Measurements from ENCODE around the gene VPS72. TPM values are rescaled to one million over a fixed set of nuclear protein-coding genes. Genes with fewer than 3 reads are reported as not detected.
A peak's percentile ranks its signal among the peaks of the same experiment; 100 is the strongest.
"Not testable (repeated sequence)": the region's sequence is repeated elsewhere in the genome, so short reads cannot be mapped to it uniquely, and the experiment has no call there.

The VPS72 gene
- 10 to 100 TPM; 59.8 to 61.7 TPM for total RNA-seq

GRCh38 chr1:151189637-151190445 lies at the start of gene VPS72:
VPS72 (minus strand) TSS chr1:151190197; CDS start chr1:151190121, 76 bp downstream.
- Mint-ChIP-seq H3K4me3 (peak within 1 kb of the TSS; percentile 100), H3K27ac (peak within 1 kb of the TSS; percentile 99), H3K4me1 (ENCODE audit: low read depth) (peaks cover 28% of the 10 kb centered on the region), H3K9me3 (ENCODE audit: insufficient read depth) (no peaks in the 10 kb centered on the region), H3K27me3 (ENCODE audit: low read depth) (peaks cover 3% of the 10 kb centered on the region), H3K36me3 (ENCODE audit: low read depth) (peaks cover 15% of the 10 kb centered on the region)
- CTCF ChIA-PET: interaction anchor here (0.6 to 3.2 kb wide), 10 partner anchors 9 to 151 kb away, joined by 3 to 18 read pairs (median 5); partner anchors contain the start of genes TMOD4, TNFAIP8L2 and ZNF687
- ATAC-seq (peak; percentile 96), DNase-seq (peak; percentile 92)
- POLR2A ChIA-PET: interaction anchor here (0.6 to 2.2 kb wide), 29 partner anchors 9 to 213 kb away, joined by 3 to 13 read pairs (median 4); partner anchors contain the start of genes LYSMD1, PIP5K1A, PSMB4 and RFX5

GRCh38 chr1:151238467-151238739 lies 48.4 kb upstream of the VPS72 start:
- no peaks in the 10 kb centered on the region for H3K9me3 Mint-ChIP-seq (ENCODE audit: insufficient read depth)
- no peak overlapping the region for H3K27ac Mint-ChIP-seq
- H3K4me1 Mint-ChIP-seq (ENCODE audit: low read depth): no peaks in the 10 kb centered on the region
- H3K27me3 Mint-ChIP-seq (ENCODE audit: low read depth): no peaks in the 10 kb centered on the region
- POLR2A ChIA-PET: interaction anchor here (0.8 kb wide), 1 partner anchor 8 kb away, joined by 3 read pairs; no protein-coding TSS in a partner anchor
- DNase-seq (no peak), ATAC-seq (no peak)
- H3K36me3 Mint-ChIP-seq (ENCODE audit: low read depth): peaks cover 71% of the 10 kb centered on the region
- CTCF ChIA-PET: interaction anchor here (0.7 to 0.9 kb wide), 2 partner anchors 9 to 13 kb away, joined by 3 read pairs; no protein-coding TSS in a partner anchor
- H3K4me3 Mint-ChIP-seq: no peak overlapping the region

- H3K27ac Mint-ChIP-seq: peak overlapping the region; percentile 13
- no peak for ATAC-seq
- no peaks in the 10 kb centered on the region for H3K27me3 Mint-ChIP-seq (ENCODE audit: low read depth)
- no peak for DNase-seq
- no peaks in the 10 kb centered on the region for H3K9me3 Mint-ChIP-seq (ENCODE audit: insufficient read depth)
- ChIA-PET POLR2A (interaction anchor here (0.8 kb wide), 1 partner anchor 7 kb away, joined by 3 read pairs; no protein-coding TSS in a partner anchor), CTCF (interaction anchor here (0.6 to 0.9 kb wide), 3 partner anchors 8 to 17 kb away, joined by 3 read pairs; partner anchors contain the start of gene PSMD4)
- H3K4me3 Mint-ChIP-seq: no peak overlapping the region
- H3K4me1 Mint-ChIP-seq (ENCODE audit: low read depth): no peaks in the 10 kb centered on the region
- H3K36me3 Mint-ChIP-seq (ENCODE audit: low read depth): peaks cover 66% of the 10 kb centered on the region
Measured at GRCh38 chr1:151237678-151238466, 47.9 kb upstream of the VPS72 start.

GRCh38 chr1:151235235-151235634 lies 45.2 kb upstream of the VPS72 start:
- ChIA-PET POLR2A (no interaction called here), CTCF (interaction anchor here (1.3 to 2.0 kb wide), 3 partner anchors 13 to 135 kb away, joined by 3 to 8 read pairs (median 4); no protein-coding TSS in a partner anchor)
- Mint-ChIP-seq H3K9me3 (ENCODE audit: insufficient read depth) (no peaks in the 10 kb centered on the region), H3K4me3 (no peak overlapping the region), H3K4me1 (ENCODE audit: low read depth) (no peaks in the 10 kb centered on the region), H3K27me3 (ENCODE audit: low read depth) (no peaks in the 10 kb centered on the region), H3K27ac (no peak overlapping the region), H3K36me3 (ENCODE audit: low read depth) (peaks cover 64% of the 10 kb centered on the region)
- DNase-seq: no peak
- no peak for ATAC-seq

GRCh38 chr1:151222130-151222529 lies 32.1 kb upstream of the VPS72 start:
- DNase-seq (no peak), ATAC-seq (no peak)
- POLR2A ChIA-PET: no interaction called here
- peaks cover 28% of the 10 kb centered on the region for H3K36me3 Mint-ChIP-seq (ENCODE audit: low read depth)
- CTCF ChIA-PET: interaction anchor here (1.0 to 1.5 kb wide), 2 partner anchors 13 to 21 kb away, joined by 3 read pairs; no protein-coding TSS in a partner anchor
- H3K27me3 Mint-ChIP-seq (ENCODE audit: low read depth): no peaks in the 10 kb centered on the region
- no peak overlapping the region for H3K27ac Mint-ChIP-seq
- no peaks in the 10 kb centered on the region for H3K9me3 Mint-ChIP-seq (ENCODE audit: insufficient read depth)
- H3K4me3 Mint-ChIP-seq: no peak overlapping the region
- peaks cover 1% of the 10 kb centered on the region for H3K4me1 Mint-ChIP-seq (ENCODE audit: low read depth)

- H3K9me3 Mint-ChIP-seq (ENCODE audit: insufficient read depth): no peaks in the 10 kb centered on the region
- ChIA-PET POLR2A (no interaction called here), CTCF (interaction anchor here (1.0 to 1.5 kb wide), 2 partner anchors 14 to 21 kb away, joined by 3 read pairs; no protein-coding TSS in a partner anchor)
- peaks cover 3% of the 10 kb centered on the region for H3K4me1 Mint-ChIP-seq (ENCODE audit: low read depth)
- peaks cover 26% of the 10 kb centered on the region for H3K36me3 Mint-ChIP-seq (ENCODE audit: low read depth)
- DNase-seq: no peak
- H3K27me3 Mint-ChIP-seq (ENCODE audit: low read depth): no peaks in the 10 kb centered on the region
- ATAC-seq: no peak
- no peak overlapping the region for H3K27ac Mint-ChIP-seq
- H3K4me3 Mint-ChIP-seq: no peak overlapping the region
Measured at GRCh38 chr1:151221616-151222015, 31.6 kb upstream of the VPS72 start.

- H3K27ac Mint-ChIP-seq: no peak overlapping the region
- POLR2A ChIA-PET: no interaction called here
- H3K9me3 Mint-ChIP-seq (ENCODE audit: insufficient read depth): no peaks in the 10 kb centered on the region
- CTCF ChIA-PET: no interaction called here
- DNase-seq: no peak
- peaks cover 33% of the 10 kb centered on the region for H3K4me1 Mint-ChIP-seq (ENCODE audit: low read depth)
- no peak overlapping the region for H3K4me3 Mint-ChIP-seq
- H3K27me3 Mint-ChIP-seq (ENCODE audit: low read depth): no peaks in the 10 kb centered on the region
- H3K36me3 Mint-ChIP-seq (ENCODE audit: low read depth): peaks cover 45% of the 10 kb centered on the region
- no peak for ATAC-seq
Measured at GRCh38 chr1:151213560-151213959, 23.6 kb upstream of the VPS72 start.

GRCh38 chr1:151211972-151212705 lies 22.1 kb upstream of the VPS72 start:
- Mint-ChIP-seq H3K9me3 (ENCODE audit: insufficient read depth) (no peaks in the 10 kb centered on the region), H3K27me3 (ENCODE audit: low read depth) (no peaks in the 10 kb centered on the region), H3K27ac (peak overlapping the region; percentile 73), H3K4me3 (no peak overlapping the region), H3K36me3 (ENCODE audit: low read depth) (peaks cover 42% of the 10 kb centered on the region), H3K4me1 (ENCODE audit: low read depth) (peaks cover 32% of the 10 kb centered on the region)
- DNase-seq (no peak), ATAC-seq (peak; percentile 27)
- CTCF ChIA-PET: interaction anchor here (0.6 to 1.7 kb wide), 8 partner anchors 15 to 449 kb away, joined by 3 to 6 read pairs (median 4); no protein-coding TSS in a partner anchor
- POLR2A ChIA-PET: interaction anchor here (1.7 kb wide), 1 partner anchor 13 kb away, joined by 4 read pairs; no protein-coding TSS in a partner anchor

- H3K27me3 Mint-ChIP-seq (ENCODE audit: low read depth): no peaks in the 10 kb centered on the region
- H3K36me3 Mint-ChIP-seq (ENCODE audit: low read depth): peaks cover 45% of the 10 kb centered on the region
- ChIA-PET POLR2A (interaction anchor here (1.7 kb wide), 1 partner anchor 12 kb away, joined by 4 read pairs; no protein-coding TSS in a partner anchor), CTCF (interaction anchor here (0.9 to 1.7 kb wide), 3 partner anchors 90 to 130 kb away, joined by 3 to 5 read pairs (median 4); no protein-coding TSS in a partner anchor)
- no peaks in the 10 kb centered on the region for H3K9me3 Mint-ChIP-seq (ENCODE audit: insufficient read depth)
- ATAC-seq (no peak), DNase-seq (no peak)
- no peak overlapping the region for H3K4me3 Mint-ChIP-seq
- H3K4me1 Mint-ChIP-seq (ENCODE audit: low read depth): peaks cover 31% of the 10 kb centered on the region
- no peak overlapping the region for H3K27ac Mint-ChIP-seq
Measured at GRCh38 chr1:151210830-151211229, 20.8 kb upstream of the VPS72 start.

- not testable (repeated sequence) for H3K9me3 Mint-ChIP-seq (ENCODE audit: insufficient read depth)
Measured at GRCh38 chr1:151205381-151205965, 15.5 kb upstream of the VPS72 start.

More at GRCh38 chr1:151205381-151205965, 15.5 kb upstream of the VPS72 start:
- DNase-seq; H3K27ac Mint-ChIP-seq; H3K4me3 Mint-ChIP-seq; ATAC-seq; H3K27me3 Mint-ChIP-seq (ENCODE audit: low read depth): not testable (repeated sequence)
- POLR2A ChIA-PET: interaction anchor here (1.5 kb wide), 1 partner anchor 16 kb away, joined by 3 read pairs; no protein-coding TSS in a partner anchor
- H3K36me3 Mint-ChIP-seq (ENCODE audit: low read depth): peaks cover 34% of the 10 kb centered on the region
- peaks cover 25% of the 10 kb centered on the region for H3K4me1 Mint-ChIP-seq (ENCODE audit: low read depth)
- CTCF ChIA-PET: interaction anchor here (1.2 to 1.7 kb wide), 2 partner anchors 46 to 49 kb away, joined by 3 to 7 read pairs; partner anchors contain the start of gene TNFAIP8L2
